Liver (tissue), 9 donors: ENCODE data around the gene HMGCS1. TPM values are rescaled to one million over a fixed set of nuclear protein-coding genes. Genes with fewer than 3 reads are reported as not detected.

Experiments used
- DNase-seq: peaks from one replicate; pipeline ENCODE4 v3.0.0-alpha.2; 2017; ENCODE audit warnings: low spot score
- H3K27ac ChIP-seq, 2 donors: one replicate each; pipeline ENCODE4 v1.7.0; 2013; ENCODE audit warnings: inconsistent platforms in 2 of 2, low read length in 2 of 2, control low read depth in 1 of 2, low read depth in 1 of 2, mild to moderate bottlenecking in 1 of 2
- H3K27me3 ChIP-seq, 4 donors: one replicate each; pipeline versions ENCODE4 v1.6.1 to v1.7.0; 2013; ENCODE audit warnings: low read length in 3 of 4, inconsistent platforms in 1 of 4, mild to moderate bottlenecking in 1 of 4, moderate library complexity in 1 of 4; ENCODE audit not compliant: control insufficient read depth in 4 of 4, insufficient read depth in 4 of 4
- H3K36me3 ChIP-seq, 4 donors: one replicate each; pipeline versions ENCODE4 v1.6.1 to v1.7.0; 2013; ENCODE audit warnings: low read length in 3 of 4, mild to moderate bottlenecking in 3 of 4, low read depth in 1 of 4, moderate library complexity in 1 of 4; ENCODE audit not compliant: control insufficient read depth in 4 of 4, insufficient read depth in 3 of 4
- H3K4me1 ChIP-seq, 4 donors: one replicate each; pipeline versions ENCODE4 v1.6.1 to v1.7.0; 2013; ENCODE audit warnings: low read length in 3 of 4, mild to moderate bottlenecking in 3 of 4, moderate library complexity in 1 of 4; ENCODE audit not compliant: control insufficient read depth in 4 of 4, insufficient read depth in 4 of 4
- H3K4me3 ChIP-seq, 3 donors: one replicate each; pipeline versions ENCODE4 v1.6.1 to v1.7.0; 2013; ENCODE audit warnings: low read length in 3 of 3, control low read depth in 1 of 3, low read depth in 1 of 3, mild to moderate bottlenecking in 1 of 3
- H3K9ac ChIP-seq, 2 donors: one replicate each; pipeline ENCODE4 v1.7.0; 2013; ENCODE audit warnings: low read length in 2 of 2, mild to moderate bottlenecking in 2 of 2, moderate library complexity in 2 of 2, control low read depth in 1 of 2, low read depth in 1 of 2
- H3K9me3 ChIP-seq, 4 donors: one replicate each; pipeline versions ENCODE4 v1.6.1 to v1.7.0; 2013; ENCODE audit warnings: low read length in 3 of 4; ENCODE audit not compliant: control insufficient read depth in 4 of 4
- EGR1 ChIP-seq, 2 donors: IDR thresholded peaks; 2 replicates each; pipeline ENCODE4 v1.6.1; 2016 to 2018; ENCODE audit warnings: antibody characterized with exemption in 2 of 2, low read depth in 2 of 2
- FOXA1 ChIP-seq: IDR thresholded peaks from 2 replicates; pipeline ENCODE4 v1.6.1; 2016; ENCODE audit warnings: antibody characterized with exemption
- FOXA2 ChIP-seq: IDR thresholded peaks from 2 replicates; pipeline ENCODE4 v1.6.1; 2016; ENCODE audit warnings: antibody characterized with exemption
- GABPA ChIP-seq, 2 donors: IDR thresholded peaks in 1 of 2; conservative IDR thresholded peaks in 1 of 2; 2 replicates each; pipeline ENCODE4 v1.6.1; 2016; ENCODE audit warnings: antibody characterized with exemption in 2 of 2, mild to moderate bottlenecking in 1 of 2, moderate library complexity in 1 of 2
- HNF4A ChIP-seq, 2 donors: conservative IDR thresholded peaks; 2 replicates each; pipeline ENCODE4 v1.6.1; 2016; ENCODE audit warnings: antibody characterized with exemption in 2 of 2, mild to moderate bottlenecking in 2 of 2
- HNF4G ChIP-seq: IDR thresholded peaks from 2 replicates; pipeline ENCODE4 v1.6.1; 2016; ENCODE audit warnings: antibody characterized with exemption
- NR2F2 ChIP-seq: IDR thresholded peaks from 2 replicates; pipeline ENCODE4 v1.6.1; 2016; ENCODE audit warnings: antibody characterized with exemption
- RAD21 ChIP-seq, 2 donors: IDR thresholded peaks; 2 replicates each; pipeline ENCODE4 v1.6.1; 2016; ENCODE audit warnings: antibody characterized with exemption in 2 of 2, mild to moderate bottlenecking in 2 of 2
- RXRA ChIP-seq, 2 donors: IDR thresholded peaks; 2 replicates each; pipeline ENCODE4 v1.6.1; 2017 to 2018; ENCODE audit warnings: antibody characterized with exemption in 2 of 2, mild to moderate bottlenecking in 1 of 2
- SP1 ChIP-seq: IDR thresholded peaks from 2 replicates; pipeline ENCODE4 v1.6.1; 2018; ENCODE audit warnings: antibody characterized with exemption, mild to moderate bottlenecking
- TAF1 ChIP-seq: conservative IDR thresholded peaks from 2 replicates; pipeline ENCODE4 v1.6.1; 2016; ENCODE audit warnings: antibody characterized with exemption, mild to moderate bottlenecking
- YY1 ChIP-seq: IDR thresholded peaks from 2 replicates; pipeline ENCODE4 v1.6.1; 2016; ENCODE audit warnings: antibody characterized with exemption, mild to moderate bottlenecking
- WGBS: extraction: QIAGEN DNeasy Blood & Tissue Kit; methylation state at CpG from one replicate; pipeline ENCODE4 v1.1.7; 2013; 5-methylcytosine and 5-hydroxymethylcytosine counted together
- polyA plus RNA-seq, 2 donors: library from polyadenylated mRNA; stranded (reverse) in 1 of 2; unstranded in 1 of 2; fragments of 200-250 nt in 1 of 2; fragments of >200 nt in 1 of 2; fragmentation: Nextera tagmentation in 1 of 2; extraction: Ambion mirVana in 1 of 2; gene quantifications; one replicate each; pipeline versions ENCODE4 v1.2.1 to v1.2.3, GENCODE V29; 2013 to 2015
- total RNA-seq, 2 donors: library from RNA; depleted of rRNA; stranded (reverse); fragments of >200 nt; gene quantifications; one replicate each; pipeline ENCODE4 v1.2.3, GENCODE V29; 2014
- TF ChIP-seq, protein P1 (sequence below): IDR thresholded peaks from 2 replicates; pipeline ENCODE4 v1.6.1; 2016; ENCODE audit warnings: antibody characterized with exemption
- TF ChIP-seq, protein P2 (sequence below): IDR thresholded peaks from 2 replicates; pipeline ENCODE4 v1.6.1; 2016; ENCODE audit warnings: antibody characterized with exemption, mild to moderate bottlenecking
- TF ChIP-seq, protein P3 (sequence below): fragments of 150-350 bp; IDR thresholded peaks from 2 replicates; pipeline ENCODE4 v1.5.1; 2017; ENCODE audit warnings: improper control_type of control experiment, low read depth, low read length; ENCODE audit not compliant: missing input control
- TF ChIP-seq, protein P4 (sequence below): IDR thresholded peaks from 2 replicates; pipeline ENCODE4 v1.6.1; 2016; ENCODE audit warnings: antibody characterized with exemption
- TF ChIP-seq, protein P5 (sequence below): IDR thresholded peaks from 2 replicates; pipeline ENCODE4 v1.6.1; 2016; ENCODE audit warnings: antibody characterized with exemption
- donor health status: healthy.
- donor health status: healthy.
- donor health status: healthy.
- donor health status: healthy.
- donor health status: healthy.

Gene HMGCS1
- total and polyA plus RNA-seq, 4 donors: 41.7 to 878 (median 286) TPM

DNA sequence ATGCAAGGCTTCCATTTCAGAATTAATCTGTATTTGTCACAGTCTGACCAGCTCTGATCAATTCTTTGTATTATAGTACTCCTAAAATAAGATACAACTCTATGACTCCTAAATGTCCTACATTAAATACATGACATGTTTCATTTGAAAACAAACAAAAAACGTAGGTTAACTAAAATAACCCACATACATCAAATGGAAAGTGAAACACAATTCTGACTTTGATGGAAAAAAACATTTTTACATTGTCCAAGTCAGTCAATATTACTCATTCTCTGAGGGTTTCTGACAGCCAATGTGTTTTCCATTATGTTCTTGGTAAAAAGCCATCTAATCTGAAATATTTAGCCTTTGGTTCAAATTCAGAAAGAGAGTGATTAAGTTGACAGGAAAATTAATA lies 8.7 kb downstream of the HMGCS1 start:
- no peak overlapping the region for H3K9ac ChIP-seq
- no peaks in the 10 kb centered on the region for H3K27me3 ChIP-seq
- DNase-seq: no peak
- no peak overlapping the region for H3K4me3 ChIP-seq
- no peaks in the 10 kb centered on the region for H3K9me3 ChIP-seq
- TF ChIP-seq GABPA (IDR thresholded peaks at IDR 0.05 in 1 of 2, conservative IDR thresholded peaks at IDR 0.05 in 1 of 2) (no peak), FOXA2 (no peak), SP1 (no peak), EGR1 (IDR thresholded peaks at IDR 0.05; ENCODE audit: low read depth in 2 of 2) (no peak), NR2F2 (no peak), HNF4G (no peak), FOXA1 (no peak), RAD21 (IDR thresholded peaks at IDR 0.05) (no peak), TAF1 (no peak), YY1 (no peak), RXRA (IDR thresholded peaks at IDR 0.05) (no peak), HNF4A (conservative IDR thresholded peaks at IDR 0.05) (no peak)
- TF ChIP-seq, protein P1, sequence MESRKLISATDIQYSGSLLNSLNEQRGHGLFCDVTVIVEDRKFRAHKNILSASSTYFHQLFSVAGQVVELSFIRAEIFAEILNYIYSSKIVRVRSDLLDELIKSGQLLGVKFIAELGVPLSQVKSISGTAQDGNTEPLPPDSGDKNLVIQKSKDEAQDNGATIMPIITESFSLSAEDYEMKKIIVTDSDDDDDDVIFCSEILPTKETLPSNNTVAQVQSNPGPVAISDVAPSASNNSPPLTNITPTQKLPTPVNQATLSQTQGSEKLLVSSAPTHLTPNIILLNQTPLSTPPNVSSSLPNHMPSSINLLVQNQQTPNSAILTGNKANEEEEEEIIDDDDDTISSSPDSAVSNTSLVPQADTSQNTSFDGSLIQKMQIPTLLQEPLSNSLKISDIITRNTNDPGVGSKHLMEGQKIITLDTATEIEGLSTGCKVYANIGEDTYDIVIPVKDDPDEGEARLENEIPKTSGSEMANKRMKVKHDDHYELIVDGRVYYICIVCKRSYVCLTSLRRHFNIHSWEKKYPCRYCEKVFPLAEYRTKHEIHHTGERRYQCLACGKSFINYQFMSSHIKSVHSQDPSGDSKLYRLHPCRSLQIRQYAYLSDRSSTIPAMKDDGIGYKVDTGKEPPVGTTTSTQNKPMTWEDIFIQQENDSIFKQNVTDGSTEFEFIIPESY: no peak
- TF ChIP-seq, protein P2, sequence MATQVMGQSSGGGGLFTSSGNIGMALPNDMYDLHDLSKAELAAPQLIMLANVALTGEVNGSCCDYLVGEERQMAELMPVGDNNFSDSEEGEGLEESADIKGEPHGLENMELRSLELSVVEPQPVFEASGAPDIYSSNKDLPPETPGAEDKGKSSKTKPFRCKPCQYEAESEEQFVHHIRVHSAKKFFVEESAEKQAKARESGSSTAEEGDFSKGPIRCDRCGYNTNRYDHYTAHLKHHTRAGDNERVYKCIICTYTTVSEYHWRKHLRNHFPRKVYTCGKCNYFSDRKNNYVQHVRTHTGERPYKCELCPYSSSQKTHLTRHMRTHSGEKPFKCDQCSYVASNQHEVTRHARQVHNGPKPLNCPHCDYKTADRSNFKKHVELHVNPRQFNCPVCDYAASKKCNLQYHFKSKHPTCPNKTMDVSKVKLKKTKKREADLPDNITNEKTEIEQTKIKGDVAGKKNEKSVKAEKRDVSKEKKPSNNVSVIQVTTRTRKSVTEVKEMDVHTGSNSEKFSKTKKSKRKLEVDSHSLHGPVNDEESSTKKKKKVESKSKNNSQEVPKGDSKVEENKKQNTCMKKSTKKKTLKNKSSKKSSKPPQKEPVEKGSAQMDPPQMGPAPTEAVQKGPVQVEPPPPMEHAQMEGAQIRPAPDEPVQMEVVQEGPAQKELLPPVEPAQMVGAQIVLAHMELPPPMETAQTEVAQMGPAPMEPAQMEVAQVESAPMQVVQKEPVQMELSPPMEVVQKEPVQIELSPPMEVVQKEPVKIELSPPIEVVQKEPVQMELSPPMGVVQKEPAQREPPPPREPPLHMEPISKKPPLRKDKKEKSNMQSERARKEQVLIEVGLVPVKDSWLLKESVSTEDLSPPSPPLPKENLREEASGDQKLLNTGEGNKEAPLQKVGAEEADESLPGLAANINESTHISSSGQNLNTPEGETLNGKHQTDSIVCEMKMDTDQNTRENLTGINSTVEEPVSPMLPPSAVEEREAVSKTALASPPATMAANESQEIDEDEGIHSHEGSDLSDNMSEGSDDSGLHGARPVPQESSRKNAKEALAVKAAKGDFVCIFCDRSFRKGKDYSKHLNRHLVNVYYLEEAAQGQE: no peak
- TF ChIP-seq, protein P3, sequence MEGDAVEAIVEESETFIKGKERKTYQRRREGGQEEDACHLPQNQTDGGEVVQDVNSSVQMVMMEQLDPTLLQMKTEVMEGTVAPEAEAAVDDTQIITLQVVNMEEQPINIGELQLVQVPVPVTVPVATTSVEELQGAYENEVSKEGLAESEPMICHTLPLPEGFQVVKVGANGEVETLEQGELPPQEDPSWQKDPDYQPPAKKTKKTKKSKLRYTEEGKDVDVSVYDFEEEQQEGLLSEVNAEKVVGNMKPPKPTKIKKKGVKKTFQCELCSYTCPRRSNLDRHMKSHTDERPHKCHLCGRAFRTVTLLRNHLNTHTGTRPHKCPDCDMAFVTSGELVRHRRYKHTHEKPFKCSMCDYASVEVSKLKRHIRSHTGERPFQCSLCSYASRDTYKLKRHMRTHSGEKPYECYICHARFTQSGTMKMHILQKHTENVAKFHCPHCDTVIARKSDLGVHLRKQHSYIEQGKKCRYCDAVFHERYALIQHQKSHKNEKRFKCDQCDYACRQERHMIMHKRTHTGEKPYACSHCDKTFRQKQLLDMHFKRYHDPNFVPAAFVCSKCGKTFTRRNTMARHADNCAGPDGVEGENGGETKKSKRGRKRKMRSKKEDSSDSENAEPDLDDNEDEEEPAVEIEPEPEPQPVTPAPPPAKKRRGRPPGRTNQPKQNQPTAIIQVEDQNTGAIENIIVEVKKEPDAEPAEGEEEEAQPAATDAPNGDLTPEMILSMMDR: no peak
- TF ChIP-seq, protein P4, sequence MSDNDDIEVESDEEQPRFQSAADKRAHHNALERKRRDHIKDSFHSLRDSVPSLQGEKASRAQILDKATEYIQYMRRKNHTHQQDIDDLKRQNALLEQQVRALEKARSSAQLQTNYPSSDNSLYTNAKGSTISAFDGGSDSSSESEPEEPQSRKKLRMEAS: no peak
- peaks cover 0 to 8% (median 3%) of the 10 kb centered on the region in 4 donors for H3K36me3 ChIP-seq
- peaks cover 4 to 52% (median 20%) of the 10 kb centered on the region in 4 donors for H3K4me1 ChIP-seq
- H3K27ac ChIP-seq: no peak overlapping the region
- 23% methylated on average over 1 of the region's 1 CpG for WGBS

DNA sequence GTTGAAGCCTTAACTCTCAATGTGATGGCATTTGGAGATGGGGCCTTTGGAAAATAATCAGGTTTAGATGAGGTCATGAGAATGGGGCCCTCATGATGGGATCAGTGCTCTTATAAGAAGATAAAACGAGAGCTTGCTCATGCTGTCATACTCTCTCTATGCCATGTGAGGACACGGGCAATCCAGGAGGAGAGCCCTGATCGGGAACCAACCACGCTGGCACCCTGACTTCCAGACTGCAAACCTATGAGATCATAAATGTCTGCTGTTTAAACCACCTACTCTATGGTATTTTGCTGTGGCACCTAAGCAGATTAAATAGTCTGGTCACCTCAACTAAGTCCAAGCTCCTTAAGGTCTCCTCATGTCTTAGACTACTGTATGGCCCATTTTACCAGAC lies 10.0 kb downstream of the HMGCS1 start:
- H3K9ac ChIP-seq: no peak overlapping the region
- DNase-seq: no peak
- H3K4me3 ChIP-seq: no peak overlapping the region
- no peak overlapping the region for H3K27ac ChIP-seq
- H3K4me1 ChIP-seq: peaks cover 6 to 45% (median 11%) of the 10 kb centered on the region in 4 donors
- no peaks in the 10 kb centered on the region for H3K27me3 ChIP-seq
- peaks cover 4 to 14% (median 9%) of the 10 kb centered on the region in 4 donors for H3K36me3 ChIP-seq
- no peaks in the 10 kb centered on the region for H3K9me3 ChIP-seq
- WGBS: 87% methylated on average over 4 of the region's 4 CpGs
- TF ChIP-seq, protein P5, sequence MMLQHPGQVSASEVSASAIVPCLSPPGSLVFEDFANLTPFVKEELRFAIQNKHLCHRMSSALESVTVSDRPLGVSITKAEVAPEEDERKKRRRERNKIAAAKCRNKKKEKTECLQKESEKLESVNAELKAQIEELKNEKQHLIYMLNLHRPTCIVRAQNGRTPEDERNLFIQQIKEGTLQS: no peak
